ENCODE measurements around the gene ASIC4. TPM values are rescaled to one million over a fixed set of nuclear protein-coding genes. Genes with fewer than 3 reads are reported as not detected.
A peak's percentile ranks its signal among the peaks of the same experiment; 100 is the strongest.

ASIC4 gene
- total and polyA plus RNA-seq, 2 of the 13 experiments (the other 11 are each of a cell fraction or from before 2014, with no cell fraction given): 0.03 TPM; not detected in 1

GRCh38 chr2:219572237-219573001 is 58.1 kb downstream of the ASIC4 start, which contains the start of gene INHA (continued):
- TF ChIP-seq ZBTB4 (CRISPR knock-in tag; IDR thresholded peaks at IDR 0.05; ENCODE audit: borderline replicate concordance): no peak
- TF ChIP-seq BRD4 (CRISPR knock-in tag; IDR thresholded peaks at IDR 0.05): no peak
- TF ChIP-seq ZIK1 (CRISPR knock-in tag; IDR thresholded peaks at IDR 0.05; ENCODE audit: borderline replicate concordance, low read depth): no peak
- TF ChIP-seq ZNF556 (CRISPR knock-in tag; IDR thresholded peaks at IDR 0.05; ENCODE audit: borderline replicate concordance): no peak
- TF ChIP-seq ZFP1 (CRISPR knock-in tag; IDR thresholded peaks at IDR 0.05): no peak
- TF ChIP-seq, protein P1, sequence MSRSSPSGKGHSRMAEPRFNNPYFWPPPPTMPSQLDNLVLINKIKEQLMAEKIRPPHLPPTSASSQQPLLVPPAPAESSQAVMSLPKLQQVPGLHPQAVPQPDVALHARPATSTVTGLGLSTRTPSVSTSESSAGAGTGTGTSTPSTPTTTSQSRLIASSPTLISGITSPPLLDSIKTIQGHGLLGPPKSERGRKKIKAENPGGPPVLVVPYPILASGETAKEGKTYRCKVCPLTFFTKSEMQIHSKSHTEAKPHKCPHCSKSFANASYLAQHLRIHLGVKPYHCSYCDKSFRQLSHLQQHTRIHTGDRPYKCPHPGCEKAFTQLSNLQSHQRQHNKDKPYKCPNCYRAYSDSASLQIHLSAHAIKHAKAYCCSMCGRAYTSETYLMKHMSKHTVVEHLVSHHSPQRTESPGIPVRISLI (CRISPR knock-in tag; IDR thresholded peaks at IDR 0.05; ENCODE audit: borderline replicate concordance): no peak
- TF ChIP-seq ZNF382 (CRISPR knock-in tag; IDR thresholded peaks at IDR 0.05; ENCODE audit: borderline replicate concordance): no peak
- TF ChIP-seq REST (IDR thresholded peaks at IDR 0.05; ENCODE audit: borderline replicate concordance in 1 of 2, low read depth in 1 of 2, low read length in 2 of 2): no peak
- no peak for TF ChIP-seq CREBL2 (CRISPR knock-in tag; IDR thresholded peaks at IDR 0.05; ENCODE audit: borderline replicate concordance)
- peak; percentile 66 for TF ChIP-seq AGO2 (optimal IDR thresholded peaks at IDR 0.05; ENCODE audit: low read depth, low read length)
- peak; percentile 2 for TF ChIP-seq SKI (IDR thresholded peaks at IDR 0.05; ENCODE audit: partially characterized antibody)
- no peak for TF ChIP-seq ZC3H13 (CRISPR knock-in tag; IDR thresholded peaks at IDR 0.05)
- TF ChIP-seq, protein P2, sequence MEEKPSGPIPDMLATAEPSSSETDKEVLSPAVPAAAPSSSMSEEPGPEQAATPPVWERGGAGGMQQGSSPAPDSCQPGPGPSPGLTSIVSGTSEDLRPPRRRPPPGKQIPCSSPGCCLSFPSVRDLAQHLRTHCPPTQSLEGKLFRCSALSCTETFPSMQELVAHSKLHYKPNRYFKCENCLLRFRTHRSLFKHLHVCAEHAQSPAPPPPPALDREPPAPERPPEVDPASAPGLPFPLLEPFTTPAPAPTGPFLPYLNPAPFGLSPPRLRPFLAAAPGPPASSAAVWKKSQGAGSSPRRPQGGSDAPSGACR (CRISPR knock-in tag; IDR thresholded peaks at IDR 0.05): no peak
- TF ChIP-seq TBX2 (CRISPR knock-in tag; IDR thresholded peaks at IDR 0.05; ENCODE audit: borderline replicate concordance): no peak
- TF ChIP-seq MXD4 (CRISPR knock-in tag; IDR thresholded peaks at IDR 0.05): 0 out of 2 replicates have a peak, but pooled peaks have one; percentile 19

Measured in HepG2 (cell line).